Calu3 (cell line): ENCODE measurements around the gene PFDN5. TPM values are rescaled to one million over a fixed set of nuclear protein-coding genes. Genes with fewer than 3 reads are reported as not detected.

ENCODE experiments used
- BruUV-seq: library from RNA; stranded (reverse); fragments of 400-500 nt; replicated peaks from 2 replicates; lab custom pipeline; 2021; lab: Mats Ljungman, UMichigan
- CTCF ChIA-PET: fragments of 300-600 bp; sonication (Branson Sonifier 250); formaldehyde crosslinking; loops from one replicate; lab custom pipeline; 2022; ENCODE audit warnings: antibody characterized with exemption; lab: Charles Lee
- DNase-seq: peaks from one replicate; pipeline ENCODE4 v3.0.0; 2022
- H3K27ac Mint-ChIP-seq: one replicate; pipeline ENCODE4 v1.8.0; 2022; ENCODE audit warnings: mixed read lengths; ENCODE audit not compliant: unreplicated experiment
- H3K27me3 Mint-ChIP-seq: one replicate; pipeline ENCODE4 v1.8.0; 2022; ENCODE audit warnings: mixed read lengths; ENCODE audit not compliant: unreplicated experiment
- H3K36me3 Mint-ChIP-seq: one replicate; pipeline ENCODE4 v1.8.0; 2022; ENCODE audit warnings: mild to moderate bottlenecking, moderate library complexity, mixed read lengths; ENCODE audit not compliant: insufficient read depth, unreplicated experiment
- H3K4me1 Mint-ChIP-seq: one replicate; pipeline ENCODE4 v1.8.0; 2022; ENCODE audit warnings: mild to moderate bottlenecking, low read depth, mixed read lengths; ENCODE audit not compliant: unreplicated experiment
- H3K4me3 Mint-ChIP-seq: one replicate; pipeline ENCODE4 v1.8.0; 2022; ENCODE audit warnings: mild to moderate bottlenecking, low read depth, moderate library complexity, mixed read lengths; ENCODE audit not compliant: unreplicated experiment
- H3K9me3 Mint-ChIP-seq: one replicate; pipeline ENCODE4 v1.8.0; 2022; ENCODE audit warnings: low read depth, mixed read lengths; ENCODE audit not compliant: unreplicated experiment
- CTCF ChIP-seq: fragments of 200-600 bp; IDR thresholded peaks from one replicate; pipeline ENCODE4 v1.8.0; 2022; ENCODE audit warnings: antibody characterized with exemption; ENCODE audit not compliant: unreplicated experiment
- intact Hi-C: fragments of 100-400 bp; cut with micrococcal nuclease; formaldehyde crosslinking; loops from one replicate; pipeline ENCODE4 v1.10.0; 2022; ENCODE audit not compliant: unreplicated experiment
- total RNA-seq: library from RNA; stranded (reverse); gene quantifications from 2 replicates; pipeline ENCODE4 v1.2.3, GENCODE V29; 2022

Gene PFDN5
- total RNA-seq, 1 experiment from 2014 or later = 178 TPM

GRCh38 chr12:53344824-53345485, 49.6 kb downstream of the PFDN5 start:
- CTCF ChIA-PET = interaction anchor here (0.7 to 2.4 kb wide), 11 partner anchors 15 to 291 kb away, joined by 3 to 15 read pairs (median 5); partner anchors contain the start of genes AAAS and MYG1

GRCh38 chr12:53345486-53346188, 50.3 kb downstream of the PFDN5 start:
- Mint-ChIP-seq H3K4me3 (peak overlapping the region; percentile 85), H3K27me3 (peaks cover 51% of the 10 kb centered on the region), H3K27ac (peak overlapping the region; percentile 40), H3K9me3 (no peaks in the 10 kb centered on the region), H3K4me1 (no peaks in the 10 kb centered on the region), H3K36me3 (peaks cover 6% of the 10 kb centered on the region)
- no TSS peak for BruUV-seq
- CTCF ChIA-PET = interaction anchor here (0.5 to 2.4 kb wide), 8 partner anchors 16 to 83 kb away, joined by 3 to 15 read pairs (median 5); partner anchors contain the start of genes AAAS and MYG1
- no peak for DNase-seq
- intact Hi-C loops = no loop called here
- TF ChIP-seq CTCF = no peak

More at GRCh38 chr12:53344824-53345485, 49.6 kb downstream of the PFDN5 start:
- intact Hi-C loops = no loop called here
- Mint-ChIP-seq H3K4me1 (no peaks in the 10 kb centered on the region), H3K9me3 (no peaks in the 10 kb centered on the region), H3K36me3 (peaks cover 6% of the 10 kb centered on the region), H3K27ac (peak overlapping the region; percentile 40), H3K27me3 (peaks cover 58% of the 10 kb centered on the region), H3K4me3 (peak overlapping the region; percentile 85)
- TF ChIP-seq CTCF = peak; percentile 43
- peak; percentile 69 for DNase-seq
- no TSS peak for BruUV-seq

GRCh38 chr12:53346491-53346890, 51.1 kb downstream of the PFDN5 start:
- BruUV-seq = no TSS peak
- intact Hi-C loops = no loop called here
- Mint-ChIP-seq H3K27me3 (peaks cover 42% of the 10 kb centered on the region), H3K4me3 (no peak overlapping the region), H3K36me3 (peaks cover 6% of the 10 kb centered on the region), H3K9me3 (no peaks in the 10 kb centered on the region), H3K4me1 (no peaks in the 10 kb centered on the region), H3K27ac (no peak overlapping the region)
- no peak for DNase-seq
- no peak for TF ChIP-seq CTCF
- CTCF ChIA-PET = no interaction called here

- no peak for DNase-seq
- TF ChIP-seq CTCF = no peak
- Mint-ChIP-seq H3K27me3 (peaks cover 28% of the 10 kb centered on the region), H3K4me3 (no peak overlapping the region), H3K4me1 (peaks cover 7% of the 10 kb centered on the region), H3K27ac (no peak overlapping the region), H3K9me3 (no peaks in the 10 kb centered on the region), H3K36me3 (peaks cover 6% of the 10 kb centered on the region)
- no TSS peak for BruUV-seq
- intact Hi-C loops = no loop called here
- CTCF ChIA-PET = interaction anchor here (1.3 to 1.5 kb wide), 2 partner anchors 22 to 74 kb away, joined by 4 read pairs; no protein-coding TSS in a partner anchor
These were observed 52.6 kb downstream of the PFDN5 start for GRCh38 chr12:53347905-53348304.

Other genes starting within 250 kb of the PFDN5 start
- gene TNS2, start 245.5 kb upstream of the PFDN5 start, total RNA-seq = 1.3 and 4.7 TPM in 2 replicates
- gene SPRYD3, start 216.2 kb upstream of the PFDN5 start, total RNA-seq = 12.9 and 14.6 TPM in 2 replicates
- 25.4 and 67.0 TPM in 2 replicates for gene IGFBP6, start 197.9 kb upstream of the PFDN5 start, total RNA-seq
- gene SOAT2, start 192.1 kb upstream of the PFDN5 start, total RNA-seq = not detected in 2 replicates
- 30.3 and 32.7 TPM in 2 replicates for gene ZNF740, start 114.8 kb upstream of the PFDN5 start, total RNA-seq
- gene CSAD, start 114.6 kb upstream of the PFDN5 start, total RNA-seq = 12.2 and 24.0 TPM in 2 replicates
- gene ITGB7, start 88.3 kb upstream of the PFDN5 start, total RNA-seq = 4.3 and 5.0 TPM in 2 replicates
- 36.7 and 43.0 TPM in 2 replicates for gene RARG, start 63.3 kb upstream of the PFDN5 start, total RNA-seq
- 24.3 and 31.1 TPM in 2 replicates for gene ESPL1, start 27.2 kb upstream of the PFDN5 start, total RNA-seq
- 29.7 and 32.4 TPM in 2 replicates for gene MYG1, start 4.2 kb downstream of the PFDN5 start, total RNA-seq
- 31.0 and 33.6 TPM in 2 replicates for gene AAAS, start 26.1 kb downstream of the PFDN5 start, total RNA-seq
- gene SP7, start 40.8 kb downstream of the PFDN5 start, total RNA-seq = not detected in 2 replicates
- gene SP1, start 84.6 kb downstream of the PFDN5 start, total RNA-seq = 52.5 and 58.0 TPM in 2 replicates
- not detected in 2 replicates for gene AMHR2, start 128.3 kb downstream of the PFDN5 start, total RNA-seq
- gene PRR13, start 146.2 kb downstream of the PFDN5 start, total RNA-seq = 151 and 184 TPM in 2 replicates
- 464 and 528 TPM in 2 replicates for gene PCBP2, start 156.6 kb downstream of the PFDN5 start, total RNA-seq
- 4.6 and 5.8 TPM in 2 replicates for gene MAP3K12, start 203.9 kb downstream of the PFDN5 start, total RNA-seq
- gene TARBP2, start 205.7 kb downstream of the PFDN5 start, total RNA-seq = 20.7 and 21.8 TPM in 2 replicates
- not detected in 2 replicates for gene NPFF, start 211.9 kb downstream of the PFDN5 start, total RNA-seq